Glomerular endothelial cell (primary cell): Measurements from ENCODE around the gene CD151. TPM values are rescaled to one million over a fixed set of nuclear protein-coding genes. Genes with fewer than 3 reads are reported as not detected.

Source experiments
- DNase-seq: peaks from one replicate; pipeline ENCODE4 v3.0.0-alpha.2; 2011; ENCODE audit warnings: low read depth, low spot score; ENCODE audit errors: extremely low read depth
- total RNA-seq: library from RNA; depleted of rRNA; stranded (reverse); fragments of >200 nt; gene quantifications from 2 replicates; pipeline ENCODE4 v1.2.3, GENCODE V29; 2015

CD151 gene
- total RNA-seq, 1 donor from 2014 or later: 569 TPM

DNA sequence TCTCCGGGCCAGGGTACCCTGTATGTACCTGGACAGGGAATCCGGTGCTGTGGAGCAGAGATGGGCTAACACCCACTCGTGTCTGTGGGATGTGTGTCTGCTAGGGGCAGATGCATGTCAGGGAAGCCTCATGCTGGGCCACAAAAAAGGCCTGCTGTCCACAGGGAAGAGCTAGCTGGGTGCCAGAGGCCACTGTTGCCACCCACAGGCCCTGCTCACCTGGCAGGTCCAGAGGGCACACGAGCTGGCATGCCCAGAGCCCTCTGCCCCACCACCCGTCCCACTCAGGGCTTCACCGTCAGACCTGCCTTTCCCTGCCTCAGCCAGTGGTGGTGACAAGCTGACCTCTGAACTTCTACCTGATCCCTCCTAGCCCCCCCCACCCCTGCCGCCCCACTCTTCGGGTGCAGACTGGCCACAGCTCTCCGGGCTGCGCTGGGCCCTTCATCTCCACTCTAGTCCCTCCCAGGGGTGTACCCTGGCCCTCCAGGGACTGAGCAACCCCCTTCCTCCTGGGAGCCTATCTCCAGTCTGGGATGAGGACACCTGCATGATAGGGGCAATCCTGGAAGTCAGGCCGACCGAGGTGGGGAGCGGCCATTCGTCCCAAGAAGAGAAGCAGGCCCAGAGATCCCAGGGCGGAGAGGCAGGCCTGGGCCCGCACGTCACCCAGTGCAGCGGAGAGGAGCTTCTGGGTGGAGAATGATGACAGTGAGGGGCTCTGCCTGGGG, 36.0 kb upstream of the CD151 start:
- DNase-seq: no peak

DNA sequence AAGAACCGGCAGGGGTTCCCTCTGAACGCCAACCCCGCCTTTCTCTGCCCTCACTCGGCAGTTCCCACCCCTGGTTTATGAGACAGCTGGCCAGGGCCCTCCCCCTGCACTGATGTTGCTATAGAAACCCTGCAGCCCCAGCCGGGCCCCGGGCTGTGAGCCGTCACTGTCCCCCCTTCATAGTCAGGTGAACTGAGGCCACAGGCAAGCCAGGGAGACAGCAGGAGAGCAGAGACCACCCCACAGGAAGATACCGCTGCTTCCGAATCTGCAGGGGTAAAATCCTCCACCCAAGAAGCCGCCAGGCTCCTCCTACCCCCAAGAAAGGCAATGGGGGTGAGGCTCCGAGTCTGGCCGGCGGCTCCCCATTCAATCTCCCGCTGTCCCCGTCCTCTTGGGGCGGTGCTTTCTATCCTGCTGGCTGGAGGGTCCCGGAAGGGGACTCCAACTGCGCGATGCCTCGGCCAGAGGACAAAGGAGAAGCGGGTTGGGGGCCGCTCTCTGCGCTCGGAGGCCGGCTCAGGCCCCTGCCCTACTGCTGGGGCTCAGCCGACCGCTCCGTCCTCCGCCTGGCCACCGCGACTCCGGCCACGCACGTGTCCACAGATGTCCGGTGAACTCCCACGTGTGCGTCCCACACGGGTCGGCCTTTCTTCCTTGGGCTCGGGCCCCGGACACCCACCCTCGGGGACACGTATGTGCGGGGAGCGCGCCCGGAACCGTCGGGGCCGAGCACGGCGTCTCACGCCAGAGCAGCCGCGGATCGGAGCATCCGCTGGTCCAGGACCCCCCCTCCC, 35.3 kb upstream of the CD151 start:
- no peak for DNase-seq

DNA sequence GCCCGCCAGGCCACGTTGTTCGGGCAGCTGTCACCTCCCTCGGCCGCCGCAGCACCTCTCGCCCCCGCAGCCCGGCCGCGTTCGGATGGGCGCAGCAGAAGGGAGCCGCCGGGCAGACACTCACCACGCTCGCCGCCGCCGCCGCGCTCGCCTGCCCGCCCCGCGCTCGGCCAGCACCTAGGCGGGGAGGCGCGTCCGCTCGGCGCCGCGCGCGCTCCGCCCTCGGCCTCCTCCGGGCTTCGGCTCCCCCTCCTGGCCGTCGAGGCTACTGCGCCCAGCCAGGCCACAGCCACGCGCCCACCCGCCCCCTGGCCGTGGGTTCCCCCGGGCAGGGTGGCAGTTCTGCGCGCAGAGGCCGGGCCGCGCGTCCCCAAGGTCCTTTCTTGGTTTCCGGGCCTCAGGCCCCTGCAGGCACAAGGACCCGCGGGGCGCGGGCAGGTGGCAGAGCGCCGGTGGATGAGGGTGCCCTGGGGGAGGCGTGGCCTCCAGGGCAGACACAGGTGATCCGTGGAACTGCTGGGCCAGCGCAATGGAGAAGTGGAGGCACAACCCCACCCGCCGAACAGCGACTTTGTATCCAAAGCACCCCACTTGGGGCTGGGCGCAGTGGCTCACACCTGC, 34.5 kb upstream of the CD151 start, which contains the start of gene SLC25A22:
TSS of gene SLC25A22 (minus strand) at position 189 of the 621 bp plus-strand sequence. CDS start 3,275 bp downstream, outside the sequence.
- no peak for DNase-seq

DNA sequence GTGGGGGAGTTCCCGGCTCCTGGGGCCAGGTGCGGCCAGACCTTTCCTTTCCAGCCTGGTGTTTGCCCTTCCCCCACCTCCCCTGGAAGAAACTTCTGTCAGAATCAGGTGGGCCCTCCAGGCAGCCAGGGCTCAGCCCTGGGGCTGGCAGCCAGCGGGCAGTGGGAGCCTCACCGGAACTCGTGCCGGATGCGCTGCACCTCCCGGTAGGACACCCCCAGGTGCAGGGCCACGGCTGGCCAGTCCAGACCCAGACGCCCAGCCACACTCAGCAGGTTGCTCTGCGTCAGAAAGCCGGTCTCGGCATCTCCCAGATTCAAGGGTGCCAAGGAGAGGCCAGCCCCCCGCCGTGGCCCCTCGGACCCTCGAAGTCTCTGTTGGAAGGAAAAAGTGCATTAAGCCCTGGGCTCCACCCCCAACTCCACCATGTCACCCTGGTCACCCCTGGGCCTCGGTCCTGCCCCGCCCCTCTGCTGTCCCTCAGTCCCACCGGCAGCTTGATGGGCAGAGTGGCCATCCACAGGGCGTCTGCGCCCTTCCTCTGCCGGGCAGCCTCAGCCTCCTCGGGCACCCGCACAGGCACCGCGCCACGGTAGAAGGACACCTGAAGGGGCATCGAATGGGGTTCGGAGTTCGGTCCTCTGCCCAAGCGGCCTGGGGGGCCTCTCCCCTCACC, 33.0 kb upstream of the CD151 start:
- no peak for DNase-seq

DNA sequence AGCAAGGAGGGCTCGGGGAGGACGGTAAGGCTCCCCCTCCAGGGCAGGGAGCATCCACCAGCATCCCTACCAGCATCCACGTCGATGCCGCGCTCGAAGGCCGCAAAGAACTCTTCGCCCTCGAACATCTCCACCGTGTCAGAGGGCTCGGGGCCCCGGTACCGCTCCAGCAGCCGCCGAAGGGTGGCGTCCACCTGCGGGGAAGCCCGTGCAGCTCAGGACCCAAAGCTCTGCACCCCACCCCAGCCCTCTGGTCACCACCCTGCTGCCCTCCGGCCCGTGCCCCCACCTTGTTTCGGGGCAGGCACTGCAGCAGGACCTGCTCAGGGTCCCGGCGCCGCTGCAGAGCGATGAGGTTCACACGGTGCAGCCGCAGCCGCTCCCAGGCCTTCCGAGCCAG, 32.3 kb upstream of the CD151 start:
- no peak for DNase-seq

DNA sequence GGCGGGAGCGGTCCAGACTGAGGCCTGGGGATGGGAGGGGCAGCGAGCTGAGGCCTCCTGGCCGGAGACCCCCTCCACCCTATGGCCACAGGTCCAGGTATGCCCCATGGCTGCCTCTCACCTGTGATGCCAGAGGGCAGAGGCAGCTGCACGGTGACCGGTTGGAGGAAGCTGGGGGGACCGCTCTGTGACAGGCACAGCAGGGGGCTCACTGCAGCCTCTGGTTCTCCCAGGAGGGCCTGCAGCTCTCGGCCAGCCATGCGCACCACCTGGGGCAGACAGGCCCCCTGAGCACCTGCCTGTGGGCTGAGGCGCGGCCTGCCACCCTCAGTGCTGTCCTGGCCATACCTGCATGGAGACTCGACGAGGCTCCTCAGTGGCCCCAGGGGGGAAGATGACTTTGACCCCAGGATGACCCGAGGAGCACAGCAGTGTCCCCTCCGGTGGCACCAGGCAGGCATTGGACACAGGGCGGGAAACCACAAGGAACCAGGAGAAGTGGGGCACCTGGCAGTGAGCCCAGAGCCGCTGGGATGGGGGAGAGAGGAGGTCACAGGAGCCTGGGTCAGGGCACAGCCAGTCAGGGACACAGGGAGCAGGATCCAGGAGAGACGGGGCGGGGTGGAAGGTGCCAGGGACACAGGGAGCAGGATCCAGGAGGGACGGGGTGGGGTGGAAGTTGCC, 31.5 kb upstream of the CD151 start:
- no peak for DNase-seq

DNA sequence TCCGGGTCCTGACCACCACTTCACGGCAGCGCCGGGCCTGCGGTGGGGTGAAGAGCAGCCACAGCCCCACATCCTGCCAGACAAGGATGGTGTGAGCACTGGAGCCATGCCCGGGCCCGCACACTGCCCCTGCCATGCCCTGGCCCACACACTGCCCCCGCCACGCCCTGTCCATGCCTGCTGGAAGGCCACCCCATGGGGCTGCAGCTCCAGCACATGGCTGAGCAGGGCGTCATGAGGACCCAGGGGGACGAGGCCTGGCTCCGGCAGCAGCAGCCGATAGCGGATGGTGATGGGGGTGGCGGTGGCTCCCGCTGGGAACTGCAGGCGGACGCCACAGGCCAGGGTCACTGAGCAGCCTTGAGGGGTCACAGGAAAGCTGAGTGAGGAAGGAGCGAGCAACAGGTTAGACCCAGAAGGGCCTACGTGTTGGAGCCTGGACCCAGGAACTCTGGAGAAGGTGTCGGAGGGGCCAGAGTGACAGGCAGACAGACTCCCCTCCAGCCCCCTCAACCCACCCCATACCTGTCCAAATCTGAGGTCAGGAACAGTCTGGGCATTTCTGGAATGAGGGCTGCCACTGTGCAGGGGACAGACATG, 30.6 kb upstream of the CD151 start:
- no peak for DNase-seq

DNA sequence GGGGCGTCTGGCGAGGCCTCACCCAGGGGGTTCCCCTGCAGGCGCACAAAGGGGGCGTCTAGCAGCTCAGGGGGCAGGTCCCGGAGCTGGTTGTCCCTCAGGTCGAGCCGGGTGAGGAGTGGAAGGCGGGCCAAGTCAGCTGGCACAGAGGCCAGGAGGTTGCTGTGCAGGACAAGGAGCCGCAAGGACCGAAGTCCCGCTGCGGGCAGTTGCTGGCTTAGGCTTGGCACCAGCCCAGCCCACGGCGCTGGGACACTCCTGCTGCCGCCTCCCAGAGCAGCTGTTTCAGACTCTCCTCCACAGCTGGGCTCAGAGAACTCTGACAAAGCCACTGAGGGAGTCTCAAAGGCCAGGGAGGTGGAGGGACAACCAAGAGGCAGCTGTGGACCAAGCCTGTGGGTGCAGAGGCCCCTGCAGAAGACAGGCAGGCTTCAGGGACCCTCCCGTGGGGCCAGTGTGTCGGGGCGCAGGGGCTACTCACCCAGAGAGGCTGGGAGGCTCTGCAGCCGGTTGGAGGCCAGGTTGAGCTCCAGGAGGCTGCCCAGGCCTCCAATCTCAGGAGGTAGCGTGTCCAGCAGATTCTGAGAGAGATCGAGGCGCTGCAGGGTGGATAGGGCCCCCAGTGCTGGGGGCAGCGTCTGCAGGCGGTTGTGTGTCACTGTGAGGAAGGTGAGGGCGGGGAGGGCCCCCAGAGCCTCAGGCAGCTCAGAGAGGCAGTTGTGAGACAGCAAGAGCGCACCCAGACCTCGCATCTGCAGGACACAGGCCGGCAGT, 29.9 kb upstream of the CD151 start:
- no peak for DNase-seq

DNA sequence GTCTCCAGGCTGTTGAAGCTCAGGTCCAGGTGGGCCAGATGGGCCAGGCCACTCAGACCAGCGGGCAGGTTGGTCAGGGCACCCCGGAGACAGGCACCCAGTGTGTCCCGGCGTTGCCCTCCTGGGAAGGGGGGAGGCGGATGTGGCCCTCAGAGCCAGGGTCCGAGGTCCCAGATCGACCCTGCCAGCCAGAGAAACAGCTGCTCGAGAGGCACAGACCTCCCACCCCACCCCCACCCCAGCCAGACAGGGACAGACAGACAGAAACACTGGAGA, 29.3 kb upstream of the CD151 start:
- no peak for DNase-seq

DNA sequence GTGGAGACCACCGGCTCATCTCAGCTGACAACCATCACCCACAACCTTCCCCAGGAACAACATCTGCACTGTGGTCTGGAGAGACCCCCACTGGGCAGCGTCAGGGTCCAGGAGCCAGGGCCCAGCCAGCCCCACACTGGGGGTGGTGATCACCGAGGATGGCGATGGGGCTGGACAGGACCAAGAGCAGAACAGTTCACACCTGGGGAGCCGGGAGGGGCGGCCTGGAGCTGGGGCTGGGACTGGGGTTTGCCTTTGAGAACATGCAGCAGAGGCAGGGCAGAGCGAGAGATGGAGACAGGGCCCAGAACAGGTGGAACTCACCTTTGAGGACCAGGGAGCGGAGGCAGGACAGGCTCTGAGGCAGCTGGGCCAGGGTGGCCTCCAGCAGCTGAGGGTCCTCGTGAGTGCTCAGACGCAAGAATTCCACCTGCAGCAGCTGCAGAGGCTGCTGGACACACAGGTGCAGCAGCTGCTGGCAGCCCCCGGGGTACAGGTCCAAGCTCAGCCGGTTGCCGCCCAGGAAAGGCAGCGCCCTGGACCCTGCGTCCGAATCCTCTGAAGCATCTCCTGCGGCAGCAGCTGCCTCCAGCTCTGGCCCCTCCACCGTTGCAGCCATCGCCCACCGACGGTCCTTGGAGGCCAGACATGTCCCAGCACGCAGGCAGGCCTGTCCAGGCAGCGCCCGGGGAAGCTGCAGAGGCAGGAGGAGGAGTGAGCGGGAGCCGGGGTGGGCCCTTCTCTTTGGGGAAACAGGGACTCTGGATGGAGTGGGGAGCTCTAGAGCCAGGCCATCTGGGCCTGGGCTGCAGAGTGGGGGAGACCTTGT, 28.8 kb upstream of the CD151 start:
- no peak for DNase-seq

DNA sequence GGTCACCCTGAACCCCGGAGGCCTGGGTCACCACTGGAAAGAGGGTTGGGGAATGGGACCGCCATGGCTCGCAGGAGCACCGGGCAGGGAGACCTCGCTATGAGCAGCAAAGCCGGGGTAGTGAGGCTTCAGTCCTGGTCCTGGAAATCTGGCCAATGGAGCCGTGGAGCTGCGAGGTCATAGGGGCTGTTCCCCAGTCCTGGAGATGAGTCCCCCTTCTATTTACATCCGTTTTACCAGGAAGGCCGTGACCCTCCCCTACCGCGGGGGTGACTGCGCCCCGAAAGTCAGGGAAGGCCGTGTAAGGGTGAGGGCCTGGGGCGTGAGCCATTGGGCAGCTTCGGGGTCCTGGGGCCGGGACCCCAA, 28.2 kb upstream of the CD151 start:
- DNase-seq: no peak

DNA sequence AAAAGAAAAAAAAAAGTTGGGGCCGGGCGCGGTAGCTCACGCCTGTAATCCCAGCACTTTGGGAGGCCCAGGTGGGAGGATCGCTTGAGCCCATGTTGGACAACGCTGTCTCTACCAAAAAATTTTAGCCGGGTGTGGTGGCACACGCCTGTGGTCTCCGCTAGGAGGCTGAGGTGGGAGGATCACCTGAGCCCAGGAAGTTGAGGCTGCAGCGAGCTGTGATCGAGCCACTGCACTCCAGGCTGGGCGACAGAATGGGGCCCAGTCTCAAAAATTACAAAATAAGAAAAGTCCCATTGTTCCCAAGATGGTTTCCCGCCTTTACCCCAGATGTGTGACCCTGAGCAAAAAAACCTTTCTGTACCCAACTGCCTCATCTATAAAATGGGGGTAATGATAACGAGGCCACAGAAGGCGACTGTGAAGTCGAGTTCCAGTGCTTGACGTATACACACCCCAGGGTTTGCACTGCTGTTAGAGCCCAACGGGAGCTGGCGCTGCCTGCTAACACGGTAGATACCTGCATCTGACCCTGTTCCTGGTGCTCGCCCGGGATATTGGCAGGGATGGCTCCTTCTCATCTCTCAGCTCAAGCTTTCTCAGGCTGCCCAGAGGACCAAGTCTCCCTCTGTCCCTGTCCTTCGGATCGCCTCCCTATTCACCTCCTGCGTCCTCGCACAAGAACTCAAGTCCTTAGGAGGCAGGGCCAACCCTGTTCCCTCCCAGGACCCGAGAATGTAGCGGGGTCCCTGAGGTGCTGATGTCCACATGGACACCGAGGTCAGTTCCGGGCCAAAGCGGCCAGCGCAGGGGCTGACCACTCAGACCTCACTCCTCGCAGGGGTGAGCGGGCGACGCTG, 24.1 kb upstream of the CD151 start:
- no peak for DNase-seq

DNA sequence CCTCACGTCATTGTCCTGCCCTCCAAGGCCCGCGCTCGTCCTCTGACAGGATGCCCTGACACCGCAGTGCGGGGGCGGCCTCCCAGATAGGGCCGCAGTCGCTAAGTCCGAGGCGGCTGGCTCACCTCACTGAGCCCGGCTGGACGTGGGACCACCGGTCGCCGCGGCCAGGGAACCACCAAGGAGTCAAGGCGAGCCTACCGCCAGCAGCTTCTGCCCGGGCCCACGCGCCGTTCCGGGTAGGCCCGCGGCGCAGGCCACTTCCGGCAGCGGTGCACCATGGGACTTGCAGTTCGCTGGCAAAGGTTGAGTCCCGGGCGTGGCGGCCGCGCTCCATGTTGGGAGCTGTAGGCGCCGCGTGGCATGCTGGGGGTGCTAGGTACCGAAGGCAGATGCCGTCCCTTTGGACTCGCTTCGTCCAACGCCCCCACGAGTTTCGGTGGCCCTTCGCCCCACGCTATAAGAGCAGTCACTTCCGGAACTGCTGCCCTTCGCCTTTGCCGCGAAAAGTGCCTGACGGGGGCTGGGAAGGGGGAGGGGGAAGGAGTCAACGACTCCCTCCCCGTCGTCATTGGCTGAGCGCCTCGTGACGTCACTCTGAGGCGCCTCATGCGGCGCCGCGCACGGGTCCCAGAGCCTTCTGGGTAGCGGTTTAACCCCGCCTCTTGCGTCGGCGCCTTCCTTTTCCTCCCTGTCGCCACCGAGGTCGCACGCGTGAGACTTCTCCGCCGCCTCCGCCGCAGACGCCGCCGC, 23.3 kb upstream of the CD151 start, which contains the start of gene RPLP2:
TSS of gene RPLP2 (plus strand) at position 681 of the 753 bp plus-strand sequence. CDS start 268 bp downstream, outside the sequence.
- no peak for DNase-seq

DNA sequence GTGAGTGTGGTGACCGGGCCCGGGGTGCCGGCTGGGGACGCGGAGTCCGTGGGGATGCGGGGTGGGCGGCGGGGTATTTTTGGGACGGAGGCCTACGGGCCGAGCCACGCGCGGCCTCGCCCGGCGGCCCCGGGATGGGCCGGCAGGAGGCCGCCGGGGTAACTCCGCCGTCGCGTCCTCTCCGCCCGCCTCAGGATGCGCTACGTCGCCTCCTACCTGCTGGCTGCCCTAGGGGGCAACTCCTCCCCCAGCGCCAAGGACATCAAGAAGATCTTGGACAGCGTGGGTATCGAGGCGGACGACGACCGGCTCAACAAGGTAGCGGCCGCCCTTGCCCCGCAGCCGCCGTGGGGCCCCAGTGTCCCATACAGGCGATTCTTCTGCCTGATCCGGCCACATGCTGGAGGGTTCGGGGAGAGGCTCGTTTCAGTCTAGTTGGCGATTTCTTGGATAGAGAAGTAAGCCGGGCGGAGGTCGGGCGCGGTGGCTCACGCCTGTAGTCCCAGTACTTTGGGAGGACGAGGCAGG, 22.6 kb upstream of the CD151 start:
- DNase-seq: no peak

DNA sequence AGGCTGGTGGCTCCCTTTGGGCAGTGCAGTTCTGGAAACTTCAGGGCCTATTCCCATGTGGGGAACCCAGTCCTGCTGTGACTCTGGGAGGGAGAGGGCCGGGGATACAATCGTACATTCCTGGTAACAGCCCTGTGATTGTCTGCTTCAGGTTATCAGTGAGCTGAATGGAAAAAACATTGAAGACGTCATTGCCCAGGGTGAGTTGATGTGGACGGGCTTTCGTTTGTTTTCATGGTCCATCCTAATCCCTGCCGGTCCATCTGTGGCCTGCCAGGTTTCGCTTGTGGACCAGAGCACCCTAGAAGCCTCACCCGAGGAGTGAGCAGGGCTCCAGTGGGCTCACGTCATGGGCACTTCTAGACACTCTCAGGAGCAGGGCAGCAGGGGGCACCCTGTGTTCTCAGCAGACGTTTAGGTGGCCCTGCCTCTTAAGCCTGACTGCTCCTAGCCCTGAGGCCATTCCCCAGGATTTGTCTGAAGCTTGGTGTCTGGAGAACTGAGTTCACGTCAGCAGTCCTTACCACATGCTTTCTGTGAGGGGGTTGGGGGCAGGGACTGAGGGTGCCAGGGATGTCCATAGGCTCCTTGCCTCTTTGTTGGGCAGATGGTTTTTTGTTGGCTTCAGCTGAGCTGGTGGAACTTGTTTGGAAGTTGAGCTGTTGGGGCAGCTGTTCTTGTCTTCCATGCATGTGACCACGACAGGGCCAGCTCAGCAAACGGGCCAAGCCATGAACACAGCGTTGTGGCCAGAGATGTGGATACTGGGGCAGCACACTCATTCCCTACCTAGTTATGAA, 21.1 kb upstream of the CD151 start:
- no peak for DNase-seq

DNA sequence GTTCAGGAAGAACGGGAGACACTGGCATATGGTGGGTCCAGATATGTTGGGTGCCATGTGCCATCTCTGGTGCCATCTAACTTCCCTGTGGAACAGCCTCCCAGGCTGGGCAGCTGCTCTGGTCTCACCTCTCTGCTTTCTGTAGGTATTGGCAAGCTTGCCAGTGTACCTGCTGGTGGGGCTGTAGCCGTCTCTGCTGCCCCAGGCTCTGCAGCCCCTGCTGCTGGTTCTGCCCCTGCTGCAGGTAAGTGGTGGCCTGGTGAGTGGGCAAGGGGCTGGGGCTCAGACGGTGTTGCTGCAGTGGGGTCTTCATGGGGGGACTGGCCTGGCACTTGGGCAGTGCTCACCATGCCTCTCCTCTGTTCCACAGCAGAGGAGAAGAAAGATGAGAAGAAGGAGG, 20.4 kb upstream of the CD151 start:
- no peak for DNase-seq
